ENCODE measurements around the gene TRIM32.
"Not testable (repeated sequence)": the region's sequence is repeated elsewhere in the genome, so short reads cannot be mapped to it uniquely, and the experiment has no call there.

TRIM32 gene

GRCh38 chr9:116674210-116674980 is 12.7 kb upstream of the TRIM32 start:
- no peak for DNase-seq

- DNase-seq = no peak
Observed at GRCh38 chr9:116683535-116683934, 3.6 kb upstream of the TRIM32 start.

DNA sequence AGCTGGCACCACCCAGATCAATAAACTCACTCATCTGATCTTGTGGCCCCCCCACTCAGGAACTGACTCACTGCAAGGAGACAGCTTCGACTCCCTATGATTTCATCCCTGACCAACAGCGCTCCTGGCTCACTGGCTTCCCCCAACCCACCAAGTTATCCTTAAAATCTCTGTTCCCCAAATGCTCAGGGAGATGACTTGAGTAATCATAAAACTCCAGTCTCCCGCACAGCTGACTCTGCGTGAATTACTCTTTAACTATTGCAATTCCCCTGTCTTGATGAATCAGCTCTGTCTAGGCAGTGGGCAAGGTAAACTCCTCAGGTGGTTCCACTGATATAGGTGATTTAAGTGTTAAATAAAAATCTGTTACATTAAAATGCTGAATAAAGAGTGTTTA is 1.9 kb upstream of the TRIM32 start:
- no peak for DNase-seq

GRCh38 chr9:116686135-116686534 is 970 bp upstream of the TRIM32 start:
- DNase-seq = no peak

- DNase-seq = no peak
Observed at GRCh38 chr9:116686693-116687073, 422 bp upstream of the TRIM32 start.

DNA sequence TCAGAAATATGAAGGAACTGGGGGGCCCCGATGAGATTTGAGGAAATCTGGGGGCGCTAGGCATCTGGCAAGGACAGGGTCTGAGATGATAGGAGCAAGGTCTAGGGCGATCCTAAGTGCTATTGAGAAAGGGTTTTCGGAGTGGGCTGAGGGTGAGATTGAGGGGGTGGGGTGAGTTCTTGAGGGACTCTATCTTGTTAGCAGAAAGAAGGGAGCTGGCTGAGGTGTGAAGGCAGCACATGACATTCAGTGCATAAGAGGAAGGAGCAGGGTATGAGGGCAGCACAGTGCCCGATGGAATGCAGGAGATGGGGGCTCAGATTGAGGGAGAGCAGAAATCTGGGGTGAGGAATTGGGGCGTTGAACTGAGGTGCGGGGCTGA is 640 bp downstream of the TRIM32 start:
- DNase-seq = no peak

DNA sequence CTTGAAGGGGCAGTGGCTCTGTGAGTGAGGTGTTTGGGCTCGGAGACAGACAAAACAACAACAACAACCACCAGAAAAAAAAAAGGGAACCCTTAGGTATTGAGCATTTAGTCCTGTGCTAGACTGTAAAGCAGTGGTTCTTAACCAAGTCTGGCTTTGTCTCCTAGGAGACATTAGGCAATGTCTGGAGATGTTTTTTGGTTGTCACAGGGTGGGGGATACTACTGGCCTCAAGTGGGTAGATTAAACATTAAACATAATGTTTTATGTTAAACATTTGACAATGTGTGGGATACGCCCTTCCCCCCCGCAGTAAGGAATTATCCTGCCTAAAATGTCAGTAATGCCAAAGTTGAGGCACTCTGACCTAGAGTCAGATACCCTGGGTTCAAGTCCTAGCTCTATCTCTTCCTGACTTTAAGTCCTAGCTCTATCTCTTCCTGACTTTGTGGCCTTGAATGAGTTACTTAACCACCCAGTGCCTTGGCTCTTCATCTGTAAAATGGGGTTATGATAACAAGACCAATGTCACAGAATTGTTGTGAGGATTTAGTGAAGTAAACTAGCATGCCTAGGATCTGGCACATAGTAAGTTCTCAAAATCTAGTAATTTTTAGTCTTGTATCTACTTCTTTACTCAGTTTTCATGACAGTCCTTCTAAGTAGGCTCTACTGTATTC is 1.8 kb downstream of the TRIM32 start:
- DNase-seq = no peak

DNA sequence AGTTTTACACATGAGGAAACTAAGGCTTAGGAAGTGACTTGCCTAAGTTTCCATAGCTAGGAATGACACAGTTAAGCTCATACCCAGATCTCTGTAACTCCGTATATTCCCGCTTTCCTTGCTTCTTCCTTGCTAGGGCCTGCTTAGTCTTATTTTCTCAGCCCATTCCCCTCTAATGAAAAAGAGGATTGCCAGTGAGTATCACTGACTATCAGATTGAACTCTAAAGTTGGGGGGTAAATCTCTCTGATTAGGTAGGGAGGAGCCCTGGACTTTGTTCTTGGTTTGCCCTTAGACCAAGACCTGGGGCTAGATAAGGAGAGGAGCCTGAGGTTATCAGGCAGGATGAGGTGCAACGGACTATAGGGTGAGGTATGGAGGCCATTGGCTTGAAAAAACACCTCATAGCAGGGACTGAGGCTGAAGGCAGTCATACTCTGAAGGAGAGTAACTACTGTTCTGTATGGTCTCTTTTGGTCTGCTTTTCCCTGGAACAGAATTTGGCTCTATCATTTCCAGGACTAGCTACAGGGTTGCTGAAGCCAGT is 2.5 kb downstream of the TRIM32 start:
- DNase-seq = no peak

DNA sequence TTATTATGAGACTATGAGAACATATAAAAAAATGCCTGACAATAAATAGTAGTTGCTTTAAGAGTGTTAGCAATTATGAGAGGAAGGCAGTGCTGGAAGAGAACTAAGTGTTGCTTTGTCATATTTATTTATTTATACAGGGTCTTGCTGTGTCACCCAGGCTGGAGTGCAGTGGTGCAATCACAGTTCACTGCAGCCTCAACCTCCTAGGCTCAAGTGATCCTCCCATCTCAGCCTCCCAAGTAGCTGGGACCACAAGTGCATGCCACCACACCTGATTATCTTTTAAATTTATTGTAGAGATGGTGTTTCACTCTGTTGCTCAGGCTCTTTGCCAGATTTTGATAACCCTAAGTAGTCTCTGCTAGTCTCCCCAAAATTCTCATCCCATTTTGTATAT is 3.7 kb downstream of the TRIM32 start:
- not testable (repeated sequence) for DNase-seq

- no peak for DNase-seq
Observed at GRCh38 chr9:116691607-116692006, 4.5 kb downstream of the TRIM32 start.

GRCh38 chr9:116692616-116693015 is 5.5 kb downstream of the TRIM32 start:
- no peak for DNase-seq

DNA sequence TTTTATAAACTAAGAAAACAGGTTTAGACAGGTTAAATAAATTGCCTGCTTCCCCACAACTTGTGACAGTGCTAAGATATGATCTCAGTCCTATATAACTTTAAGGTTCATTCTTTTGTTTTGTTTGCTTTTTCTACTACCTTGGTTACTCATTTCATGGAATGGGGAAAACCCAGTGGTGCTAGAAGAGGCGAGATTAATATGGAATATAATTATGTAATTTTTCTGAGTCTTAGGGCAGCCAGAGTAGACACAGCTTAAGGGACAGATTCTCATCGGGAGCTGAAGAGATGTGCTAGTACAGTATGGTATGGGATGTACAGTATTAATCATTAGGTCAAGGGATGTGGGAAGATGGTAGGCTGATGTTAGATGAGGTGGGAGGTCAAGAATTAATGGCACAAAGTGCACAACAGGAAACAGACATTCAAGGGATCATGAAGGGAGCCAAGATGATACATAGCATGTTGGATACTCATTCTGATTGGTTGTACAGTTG is 6.2 kb downstream of the TRIM32 start:
- no peak for DNase-seq

DNA sequence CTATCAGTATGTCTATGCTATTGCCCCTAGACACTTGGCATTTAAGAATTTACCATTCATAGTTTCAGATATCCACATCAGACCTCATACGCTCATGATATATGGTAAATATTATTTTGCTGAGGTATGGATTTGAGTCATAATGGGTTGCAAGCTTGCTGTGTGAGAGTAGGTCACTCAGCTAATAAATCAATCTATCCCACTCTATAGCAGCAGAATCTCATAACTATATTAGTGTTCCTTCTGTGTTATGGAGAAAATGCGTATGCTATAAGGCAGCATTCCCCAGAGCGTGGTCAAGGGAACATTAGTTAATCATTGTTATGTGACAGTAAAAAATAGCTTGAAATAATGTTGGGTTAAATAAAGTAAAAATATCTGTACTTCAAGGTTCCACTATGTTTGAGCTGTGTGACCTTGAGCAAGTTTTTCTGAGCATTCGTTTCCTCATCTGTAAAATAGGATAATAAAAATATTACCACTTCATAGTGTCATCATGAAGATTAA is 7.7 kb downstream of the TRIM32 start:
- no peak for DNase-seq

GRCh38 chr9:116695438-116695837 is 8.3 kb downstream of the TRIM32 start:
- DNase-seq = no peak

GRCh38 chr9:116697362-116697761 is 10.3 kb downstream of the TRIM32 start:
- no peak for DNase-seq

- no peak for DNase-seq
Observed at GRCh38 chr9:116697887-116698286, 10.8 kb downstream of the TRIM32 start.

DNA sequence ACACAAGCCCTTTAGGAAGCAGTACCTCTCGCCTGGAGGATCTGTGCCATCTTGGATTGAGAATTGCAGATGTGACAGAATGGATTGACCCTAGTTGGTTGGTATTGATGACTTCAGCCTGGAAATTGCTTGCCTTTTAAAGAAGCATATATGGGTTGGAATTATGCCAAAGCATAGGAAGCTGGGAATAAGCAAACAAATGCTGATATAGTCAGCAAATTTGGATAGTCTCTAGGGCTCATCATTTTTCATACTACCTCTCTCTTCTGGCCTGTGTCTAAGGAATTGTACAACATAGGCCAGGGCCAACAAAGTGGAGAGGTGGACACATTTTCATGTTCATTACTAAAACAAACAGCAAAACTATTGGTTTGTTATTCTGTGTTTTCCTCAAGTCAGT is 13.2 kb downstream of the TRIM32 start:
- DNase-seq = no peak

DNA sequence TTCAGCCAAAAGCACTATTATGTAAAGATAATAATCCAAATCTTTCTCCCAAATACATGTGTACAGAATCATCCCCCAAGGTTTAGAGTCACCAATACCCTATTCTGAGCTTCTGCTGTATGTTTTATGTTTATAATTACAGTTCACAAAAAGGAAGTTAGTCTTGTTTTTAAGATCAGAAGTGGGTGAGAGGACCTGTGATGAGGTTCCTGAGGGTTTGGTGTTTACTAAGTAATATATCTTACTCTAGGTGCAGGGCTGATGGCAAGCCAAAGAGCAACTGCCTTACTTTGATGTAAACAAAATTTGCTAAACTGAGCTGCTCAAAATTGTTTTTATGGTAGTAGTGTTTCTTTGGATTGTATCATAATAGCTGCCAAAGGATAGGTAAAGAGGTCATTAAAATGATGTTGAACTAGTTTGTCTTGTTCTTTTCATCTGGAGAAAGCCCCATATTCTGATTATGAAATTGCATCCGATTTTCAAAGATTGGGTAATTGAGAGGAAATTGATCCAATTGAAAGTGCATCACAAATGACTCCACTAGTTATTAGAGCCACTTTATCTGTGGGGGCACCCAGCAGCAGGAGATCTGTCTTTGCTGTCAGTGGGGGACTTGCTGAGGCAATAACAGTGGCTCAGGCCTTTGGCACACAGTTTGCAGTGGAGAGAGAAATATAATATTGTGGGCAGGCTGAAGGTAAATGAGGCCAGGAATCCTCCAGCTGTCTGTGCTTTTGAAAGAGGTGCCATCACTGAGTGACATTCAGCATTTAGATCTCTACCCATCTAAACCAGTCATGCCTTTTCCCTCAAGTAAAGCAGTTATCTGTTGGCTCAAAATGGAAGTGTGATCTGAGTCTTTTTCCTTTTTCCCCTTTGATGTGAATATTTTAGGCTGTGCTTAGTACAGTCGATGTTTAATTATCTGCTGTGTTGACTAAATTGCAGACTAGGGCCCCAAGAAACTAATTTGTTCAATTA is 14.1 kb downstream of the TRIM32 start:
- DNase-seq = no peak

DNA sequence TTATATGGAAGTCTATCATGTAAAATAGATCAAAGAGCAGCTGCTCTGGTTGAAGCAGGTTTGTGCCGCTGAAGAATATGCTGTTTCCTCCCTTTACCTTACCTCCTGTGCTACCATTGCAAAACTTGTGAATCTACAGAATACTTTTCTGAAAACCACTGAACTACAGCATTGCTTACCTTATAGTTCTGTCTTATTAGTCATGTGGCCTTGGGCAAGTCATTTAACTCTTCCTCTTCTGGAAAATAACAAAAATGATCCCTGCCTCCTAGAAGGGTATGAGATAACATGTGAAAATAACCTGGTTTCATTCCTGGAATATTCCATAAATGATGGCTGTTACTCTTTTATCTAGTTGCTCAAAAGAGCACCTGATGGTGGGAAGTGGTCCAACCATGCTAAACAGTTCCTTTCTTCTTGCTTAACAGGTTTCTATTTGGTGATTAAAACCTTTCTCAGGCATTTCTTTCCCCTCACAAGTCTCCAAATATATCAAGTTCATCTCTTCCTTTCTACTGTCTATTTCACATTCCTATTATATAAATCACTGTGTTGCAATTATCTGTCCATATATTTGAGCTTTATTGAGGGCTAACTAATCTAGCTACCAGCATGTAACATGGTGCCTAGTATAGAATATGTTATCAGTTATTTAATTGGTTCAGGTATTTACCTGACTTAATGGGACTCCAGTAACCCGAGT is 15.0 kb downstream of the TRIM32 start:
- no peak for DNase-seq

DNA sequence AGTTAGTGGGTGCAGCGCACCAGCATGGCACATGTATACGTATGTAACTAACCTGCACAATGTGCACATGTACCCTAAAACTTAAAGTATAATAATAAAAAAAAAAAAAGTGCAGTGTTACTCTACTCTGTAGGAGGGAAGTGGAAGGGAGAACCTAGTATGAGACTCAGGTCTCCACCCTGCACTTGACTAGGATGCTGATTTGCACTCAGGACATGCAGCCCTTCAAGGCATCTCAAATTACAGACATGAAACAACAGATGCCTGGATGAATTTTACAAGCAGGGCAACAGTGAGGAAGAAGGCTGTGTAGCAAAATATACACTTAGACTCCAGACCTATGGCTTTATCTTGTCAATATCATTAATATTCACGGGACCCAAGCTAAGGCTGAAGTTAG is 16.5 kb downstream of the TRIM32 start:
- no peak for DNase-seq

GRCh38 chr9:116704470-116704869 is 17.4 kb downstream of the TRIM32 start:
- DNase-seq = no peak

- DNase-seq = no peak
Observed at GRCh38 chr9:116705531-116705930, 18.4 kb downstream of the TRIM32 start.

Data from CD4-positive, alpha-beta T cell treated with Interleukin-21 for 1 hour (primary cell).